HepG2 (cell line): ENCODE measurements around the gene MATN1. TPM values are rescaled to one million over a fixed set of nuclear protein-coding genes. Genes with fewer than 3 reads are reported as not detected.

Experiments
- ATAC-seq: fragments of 200-7000 bp; cut with Tn5 transposase; 3 replicates; pipeline ENCODE4 v1.9.1; 2020; ENCODE audit warnings: mild to moderate bottlenecking, moderate library complexity
- BruUV-seq: library from RNA; stranded (reverse); fragments of 400-500 nt; replicated peaks from 2 replicates; lab custom pipeline; 2021; lab: Mats Ljungman, UMichigan
- CTCF ChIA-PET: fragments of 300-600 bp; formaldehyde crosslinking; extraction: SDS; loops from one replicate; lab custom pipeline; 2021; ENCODE audit warnings: low total read pairs, inconsistent platforms, low intra/inter-chr PET ratio; lab: Yijun Ruan, JAX
- POLR2A ChIA-PET: fragments of 350-600 bp; sonication (Branson Sonifier 250); formaldehyde crosslinking; loops from one replicate; lab custom pipeline; 2020; ENCODE audit warnings: antibody characterized with exemption, inconsistent platforms; lab: Yijun Ruan, JAX
- DNase-seq: peaks from one replicate; pipeline ENCODE4 v3.0.0-alpha.2; 2015; ENCODE audit warnings: low spot score
- FAIRE-seq: peaks from 3 replicates; lab custom pipeline; 2011; peaks lifted over from hg19 to GRCh38; lab: Jason Lieb, UNC
- H2AFZ ChIP-seq: one replicate; pipeline ENCODE4 v1.6.1; 2011; ENCODE audit warnings: low read length, inconsistent platforms
- H3K27ac ChIP-seq: fragments of 300-600 bp; 3 replicates; pipeline ENCODE4 v1.8.0; 2011; ENCODE audit warnings: mixed run types, mild to moderate bottlenecking, mixed read lengths, low read length, inconsistent platforms; ENCODE audit not compliant: insufficient read depth; ENCODE audit errors: extremely low read length
- H3K27me3 ChIP-seq, 2 experiments: fragments of 200-600 bp in 1 of 2; 2 replicates in 1 of 2; 3 replicates in 1 of 2; pipeline versions ENCODE4 v1.6.0 to v1.8.0; 2011; ENCODE audit warnings: low read length in 2 of 2, mild to moderate bottlenecking in 2 of 2, moderate library complexity in 2 of 2, inconsistent platforms in 1 of 2; ENCODE audit not compliant: insufficient read depth in 2 of 2, control insufficient read depth in 1 of 2
- H3K36me3 ChIP-seq, 2 experiments: fragments of 200-600 bp in 1 of 2; replicated peaks in 1 of 2; 2 replicates in 1 of 2; 3 replicates in 1 of 2; pipeline versions ENCODE4 v1.5.1 to v1.8.0; 2011; ENCODE audit warnings: low read length in 2 of 2, inconsistent platforms in 1 of 2; ENCODE audit not compliant: insufficient read depth in 2 of 2, control insufficient read depth in 1 of 2
- H3K4me1 ChIP-seq: 2 replicates; pipeline ENCODE4 v1.5.1; 2012; ENCODE audit warnings: low read length, inconsistent platforms; ENCODE audit not compliant: insufficient read depth
- H3K4me2 ChIP-seq: 2 replicates; pipeline ENCODE4 v1.6.0; 2011; ENCODE audit warnings: low read depth, low read length, inconsistent platforms
- H3K4me3 ChIP-seq, 3 experiments: fragments of 200-600 bp in 1 of 3; sonication (generic), shearing (Covaris generic) in 1 of 3; replicated peaks in 1 of 3; 2 replicates each; pipeline ENCODE4 v1.5.1; 2011 to 2016; ENCODE audit warnings: low read length in 3 of 3, inconsistent platforms in 2 of 3, low read depth in 2 of 3, mild to moderate bottlenecking in 2 of 3, control low read depth in 1 of 3, mixed read lengths in 1 of 3; ENCODE audit not compliant: insufficient read depth in 1 of 3
- H3K79me2 ChIP-seq: one replicate; pipeline ENCODE4 v1.6.1; 2011; ENCODE audit warnings: low read length, inconsistent platforms; ENCODE audit not compliant: insufficient read depth
- H3K9ac ChIP-seq: 2 replicates; pipeline ENCODE4 v1.6.0; 2011; ENCODE audit warnings: mild to moderate bottlenecking, low read depth, low read length, inconsistent platforms; ENCODE audit not compliant: insufficient read depth
- H3K9me3 ChIP-seq: 2 replicates; pipeline ENCODE4 v1.5.1; 2012; ENCODE audit warnings: mild to moderate bottlenecking, low read length
- H4K20me1 ChIP-seq: 2 replicates; pipeline ENCODE4 v1.6.0; 2011; ENCODE audit warnings: inconsistent platforms, mild to moderate bottlenecking, low read length, moderate library complexity; ENCODE audit not compliant: insufficient read depth
- BORCS8-MEF2B ChIP-seq: sonication (generic); formaldehyde crosslinking; IDR thresholded peaks from 2 replicates; pipeline ENCODE4 v1.8.0; 2022; ENCODE audit warnings: mild to moderate bottlenecking, missing genetic modification reagents
- NFE2L1 ChIP-seq: sonication (generic); formaldehyde crosslinking; IDR thresholded peaks from 2 replicates; pipeline ENCODE4 v1.4.0; 2020; ENCODE audit warnings: missing genetic modification reagents, mild to moderate bottlenecking, borderline replicate concordance
- ONECUT2 ChIP-seq: sonication (generic); formaldehyde crosslinking; IDR thresholded peaks from 2 replicates; pipeline ENCODE4 v1.4.0; 2020; ENCODE audit warnings: missing genetic modification reagents
- SP2 ChIP-seq: sonication (generic); formaldehyde crosslinking; IDR thresholded peaks from 2 replicates; pipeline ENCODE4 v1.5.1; 2020; ENCODE audit warnings: mild to moderate bottlenecking, missing genetic modification reagents
- ZNF234 ChIP-seq: sonication (generic); formaldehyde crosslinking; conservative IDR thresholded peaks from 2 replicates; pipeline ENCODE4 v1.5.1; 2020; ENCODE audit warnings: mild to moderate bottlenecking, missing genetic modification reagents
- ZNF3 ChIP-seq: IDR thresholded peaks from 2 replicates; pipeline ENCODE4 v1.7.0; 2017; ENCODE audit warnings: inconsistent platforms
- ZNF354B ChIP-seq: sonication (generic); formaldehyde crosslinking; IDR thresholded peaks from 2 replicates; pipeline ENCODE4 v1.8.0; 2022; ENCODE audit warnings: mild to moderate bottlenecking, missing genetic modification reagents
- WGBS: methylation state at CpG from one replicate; pipeline ENCODE4 v1.1.6; 2017; ENCODE audit warnings: low lambda C conversion rate; 5-methylcytosine and 5-hydroxymethylcytosine counted together
- in situ Hi-C: cut with HindIII; loops from 2 replicates; pipeline ENCODE4 v1.10.0; 2017; ENCODE audit warnings: low pct_unique_long_range_greater_than_20kb; ENCODE audit not compliant: extremely low pct_ligation_motif_present
- intact Hi-C: fragments of 100-400 bp; cut with micrococcal nuclease; formaldehyde crosslinking; loops from one replicate; pipeline ENCODE4 v1.10.0; 2022; ENCODE audit not compliant: unreplicated experiment
- polyA plus RNA-seq, 8 experiments: library from polyadenylated mRNA; depleted of rRNA in 3 of 8; stranded (reverse) in 7 of 8; unstranded in 1 of 8; fragments of >200 nt; fragmentation: Illumina TruSeq in 4 of 8; extraction: Trizol in 4 of 8; gene quantifications; 2 replicates each; pipeline versions ENCODE4 v1.2.1 to v1.2.3, GENCODE V29; 2011 to 2016; ENCODE audit warnings: low read depth in 4 of 8, missing spikeins in 1 of 8, mixed read lengths in 1 of 8; ENCODE audit not compliant: insufficient read depth in 1 of 8
- total RNA-seq, 5 experiments: library from RNA; depleted of rRNA; stranded (reverse); fragments of >200 nt; fragmentation: Illumina TruSeq; extraction: Trizol; gene quantifications; 2 replicates each; pipeline ENCODE4 v1.2.3, GENCODE V29; 2016; ENCODE audit warnings: low read depth in 1 of 5
- TF ChIP-seq, protein P1 (sequence below): sonication (generic); formaldehyde crosslinking; conservative IDR thresholded peaks from 2 replicates; pipeline ENCODE4 v1.4.0; 2020; ENCODE audit warnings: missing genetic modification reagents
- TF ChIP-seq, protein P2 (sequence below): sonication (generic); formaldehyde crosslinking; conservative IDR thresholded peaks from 2 replicates; pipeline ENCODE4 v1.4.0; 2020; ENCODE audit warnings: missing genetic modification reagents
- TF ChIP-seq, protein P3 (sequence below): sonication (generic); formaldehyde crosslinking; IDR thresholded peaks from 2 replicates; pipeline ENCODE4 v1.8.0; 2022; ENCODE audit warnings: mild to moderate bottlenecking, missing genetic modification reagents

Gene MATN1
- total and polyA plus RNA-seq, 2 of the 13 experiments (the other 11 are each of a cell fraction or from before 2014, with no cell fraction given), result 0.04 to 0.05 TPM

DNA sequence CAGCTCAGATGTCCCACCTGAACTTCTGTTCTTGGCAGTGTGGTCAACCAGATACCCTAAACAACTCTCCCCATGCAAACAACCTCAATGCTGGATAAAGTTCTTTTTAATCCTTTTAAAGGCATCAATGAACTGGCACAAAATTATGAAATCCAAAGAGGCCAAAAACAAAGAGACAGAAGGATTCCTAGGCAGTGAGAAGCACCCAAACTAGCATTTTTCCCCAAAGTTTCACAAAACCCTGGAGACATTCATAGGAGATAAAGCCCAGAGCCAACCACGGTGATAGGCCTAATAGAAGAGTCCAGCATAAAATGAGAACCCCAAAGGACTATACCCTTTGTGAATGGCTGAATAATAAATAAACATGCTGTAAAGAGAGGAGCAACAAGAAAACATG lies 50.7 kb downstream of the MATN1 start:
- no peak overlapping the region for H3K4me3 ChIP-seq
- H3K4me2 ChIP-seq, result no peak overlapping the region
- ATAC-seq (no peak), FAIRE-seq (no peak), DNase-seq (no peak)
- no peaks in the 10 kb centered on the region for H3K79me2 ChIP-seq
- intact Hi-C loops, result no loop called here
- H3K9me3 ChIP-seq, result no peaks in the 10 kb centered on the region
- POLR2A ChIA-PET, result no interaction called here
- no peaks in the 10 kb centered on the region for H4K20me1 ChIP-seq
- H3K27me3 ChIP-seq, result peaks cover 0 to 13% of the 10 kb centered on the region in 2 experiments
- BruUV-seq, result no TSS peak
- TF ChIP-seq, protein P1, sequence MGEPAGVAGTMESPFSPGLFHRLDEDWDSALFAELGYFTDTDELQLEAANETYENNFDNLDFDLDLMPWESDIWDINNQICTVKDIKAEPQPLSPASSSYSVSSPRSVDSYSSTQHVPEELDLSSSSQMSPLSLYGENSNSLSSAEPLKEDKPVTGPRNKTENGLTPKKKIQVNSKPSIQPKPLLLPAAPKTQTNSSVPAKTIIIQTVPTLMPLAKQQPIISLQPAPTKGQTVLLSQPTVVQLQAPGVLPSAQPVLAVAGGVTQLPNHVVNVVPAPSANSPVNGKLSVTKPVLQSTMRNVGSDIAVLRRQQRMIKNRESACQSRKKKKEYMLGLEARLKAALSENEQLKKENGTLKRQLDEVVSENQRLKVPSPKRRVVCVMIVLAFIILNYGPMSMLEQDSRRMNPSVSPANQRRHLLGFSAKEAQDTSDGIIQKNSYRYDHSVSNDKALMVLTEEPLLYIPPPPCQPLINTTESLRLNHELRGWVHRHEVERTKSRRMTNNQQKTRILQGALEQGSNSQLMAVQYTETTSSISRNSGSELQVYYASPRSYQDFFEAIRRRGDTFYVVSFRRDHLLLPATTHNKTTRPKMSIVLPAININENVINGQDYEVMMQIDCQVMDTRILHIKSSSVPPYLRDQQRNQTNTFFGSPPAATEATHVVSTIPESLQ, result no peak
- TF ChIP-seq ONECUT2 (CRISPR knock-in tag) (no peak), ZNF234 (CRISPR knock-in tag) (no peak), ZNF3 (no peak), SP2 (CRISPR knock-in tag) (no peak), NFE2L1 (CRISPR knock-in tag) (no peak), ZNF354B (CRISPR knock-in tag) (no peak), BORCS8-MEF2B (CRISPR knock-in tag) (no peak)
- TF ChIP-seq, protein P2, sequence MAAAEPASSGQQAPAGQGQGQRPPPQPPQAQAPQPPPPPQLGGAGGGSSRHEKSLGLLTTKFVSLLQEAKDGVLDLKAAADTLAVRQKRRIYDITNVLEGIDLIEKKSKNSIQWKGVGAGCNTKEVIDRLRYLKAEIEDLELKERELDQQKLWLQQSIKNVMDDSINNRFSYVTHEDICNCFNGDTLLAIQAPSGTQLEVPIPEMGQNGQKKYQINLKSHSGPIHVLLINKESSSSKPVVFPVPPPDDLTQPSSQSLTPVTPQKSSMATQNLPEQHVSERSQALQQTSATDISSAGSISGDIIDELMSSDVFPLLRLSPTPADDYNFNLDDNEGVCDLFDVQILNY (CRISPR knock-in tag), result no peak
- TF ChIP-seq, protein P3, sequence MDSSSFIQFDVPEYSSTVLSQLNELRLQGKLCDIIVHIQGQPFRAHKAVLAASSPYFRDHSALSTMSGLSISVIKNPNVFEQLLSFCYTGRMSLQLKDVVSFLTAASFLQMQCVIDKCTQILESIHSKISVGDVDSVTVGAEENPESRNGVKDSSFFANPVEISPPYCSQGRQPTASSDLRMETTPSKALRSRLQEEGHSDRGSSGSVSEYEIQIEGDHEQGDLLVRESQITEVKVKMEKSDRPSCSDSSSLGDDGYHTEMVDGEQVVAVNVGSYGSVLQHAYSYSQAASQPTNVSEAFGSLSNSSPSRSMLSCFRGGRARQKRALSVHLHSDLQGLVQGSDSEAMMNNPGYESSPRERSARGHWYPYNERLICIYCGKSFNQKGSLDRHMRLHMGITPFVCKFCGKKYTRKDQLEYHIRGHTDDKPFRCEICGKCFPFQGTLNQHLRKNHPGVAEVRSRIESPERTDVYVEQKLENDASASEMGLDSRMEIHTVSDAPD (CRISPR knock-in tag), result no peak
- in situ Hi-C loops, result no loop called here
- H3K27ac ChIP-seq, result no peak overlapping the region
- H2AFZ ChIP-seq, result no peak overlapping the region
- H3K4me1 ChIP-seq, result no peaks in the 10 kb centered on the region
- H3K9ac ChIP-seq, result no peak overlapping the region
- WGBS, result 0% methylated on average over 1 of the region's 1 CpG
- CTCF ChIA-PET, result no interaction called here
- no peaks in the 10 kb centered on the region for H3K36me3 ChIP-seq
